GM21526 (cell line): Measurements from ENCODE around the gene USF3.

Experiments
- ATAC-seq: cut with Tn5 transposase; IDR thresholded peaks from one replicate; pipeline ENCODE4 v1.9.1; 2021; ENCODE audit warnings: moderate library complexity; ENCODE audit not compliant: unreplicated experiment, low FRiP score

USF3 gene

GRCh38 chr3:113615976-113616375 is 80.5 kb downstream of the USF3 start:
- no peak for ATAC-seq

DNA sequence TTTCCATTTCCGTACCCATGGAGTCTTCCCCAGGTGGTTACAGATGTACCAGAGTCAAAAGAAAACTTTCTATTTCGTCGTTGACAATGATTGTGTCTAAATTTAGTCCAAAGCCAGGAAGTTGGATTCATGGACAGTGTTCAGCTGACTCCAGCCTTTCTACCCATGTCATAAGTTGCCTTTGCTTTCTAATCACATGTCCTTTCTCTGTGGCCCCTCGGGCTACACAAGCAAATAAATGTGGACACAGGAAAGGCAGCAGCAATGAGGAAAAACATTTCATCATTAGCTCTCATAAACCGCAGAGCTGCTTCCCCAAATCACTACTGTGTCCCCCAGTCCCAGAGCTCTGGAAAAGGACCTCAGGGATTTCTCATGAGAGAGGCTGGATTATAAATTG is 82.0 kb downstream of the USF3 start:
- ATAC-seq: no peak

- ATAC-seq: no peak
Observed at GRCh38 chr3:113607219-113607596, 89.2 kb downstream of the USF3 start.

DNA sequence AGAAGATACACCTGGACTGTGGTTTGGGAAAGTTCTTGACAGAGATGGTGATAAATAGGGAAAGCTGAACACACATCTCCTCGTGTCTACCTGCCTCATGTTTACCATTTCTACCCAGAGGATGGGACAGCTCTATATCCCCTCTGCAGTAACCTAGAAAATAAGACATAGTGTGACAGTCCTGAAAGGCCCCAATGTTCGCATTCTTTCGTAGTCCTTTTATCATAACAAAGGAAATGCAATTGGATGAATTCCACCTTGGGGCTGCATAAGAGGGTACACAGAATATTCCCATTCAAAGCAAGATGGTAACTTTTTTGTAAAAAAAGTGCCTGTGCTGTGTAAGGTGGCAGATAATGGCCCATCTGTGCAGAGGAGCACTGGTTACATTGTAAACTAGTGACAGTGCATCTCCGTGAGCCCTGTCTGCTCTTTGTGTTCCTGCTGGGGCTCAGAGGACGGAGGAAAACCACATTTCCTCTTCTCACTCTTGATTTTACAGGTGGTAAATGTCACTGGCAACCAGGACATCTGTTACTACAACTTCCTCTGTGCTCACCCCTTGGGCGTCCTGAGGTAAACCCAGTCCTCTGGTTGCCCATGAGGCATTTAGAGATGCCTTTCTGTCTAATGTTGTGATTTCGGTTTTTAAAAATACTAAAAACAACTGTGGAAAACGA is 89.8 kb downstream of the USF3 start:
- peak; percentile 98 for ATAC-seq

DNA sequence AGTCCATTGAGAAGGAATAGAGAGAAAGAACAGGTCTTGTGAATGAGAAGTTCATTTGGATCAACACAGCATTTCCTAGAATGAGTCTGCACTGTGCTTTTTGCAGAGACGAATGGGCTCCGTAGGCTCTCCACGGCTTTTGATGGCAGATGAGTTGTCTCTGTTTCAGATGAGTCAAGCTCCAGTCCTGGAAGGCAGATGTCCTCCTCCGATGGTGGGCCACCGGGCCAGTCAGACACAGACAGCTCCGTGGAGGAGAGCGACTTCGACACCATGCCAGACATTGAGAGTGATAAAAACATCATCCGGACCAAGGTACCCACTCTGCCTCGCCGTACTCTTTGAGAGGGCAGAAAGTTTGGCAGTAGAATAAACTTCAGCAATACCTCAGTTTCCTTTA is 93.6 kb downstream of the USF3 start:
- ATAC-seq: no peak

GRCh38 chr3:113602256-113602655 is 94.2 kb downstream of the USF3 start:
- ATAC-seq: no peak

- ATAC-seq: no peak
Observed at GRCh38 chr3:113601240-113601639, 95.2 kb downstream of the USF3 start.

GRCh38 chr3:113600418-113601182 is 95.8 kb downstream of the USF3 start:
- no peak for ATAC-seq
